ENCODE data around the gene MAPK11.

DNA sequence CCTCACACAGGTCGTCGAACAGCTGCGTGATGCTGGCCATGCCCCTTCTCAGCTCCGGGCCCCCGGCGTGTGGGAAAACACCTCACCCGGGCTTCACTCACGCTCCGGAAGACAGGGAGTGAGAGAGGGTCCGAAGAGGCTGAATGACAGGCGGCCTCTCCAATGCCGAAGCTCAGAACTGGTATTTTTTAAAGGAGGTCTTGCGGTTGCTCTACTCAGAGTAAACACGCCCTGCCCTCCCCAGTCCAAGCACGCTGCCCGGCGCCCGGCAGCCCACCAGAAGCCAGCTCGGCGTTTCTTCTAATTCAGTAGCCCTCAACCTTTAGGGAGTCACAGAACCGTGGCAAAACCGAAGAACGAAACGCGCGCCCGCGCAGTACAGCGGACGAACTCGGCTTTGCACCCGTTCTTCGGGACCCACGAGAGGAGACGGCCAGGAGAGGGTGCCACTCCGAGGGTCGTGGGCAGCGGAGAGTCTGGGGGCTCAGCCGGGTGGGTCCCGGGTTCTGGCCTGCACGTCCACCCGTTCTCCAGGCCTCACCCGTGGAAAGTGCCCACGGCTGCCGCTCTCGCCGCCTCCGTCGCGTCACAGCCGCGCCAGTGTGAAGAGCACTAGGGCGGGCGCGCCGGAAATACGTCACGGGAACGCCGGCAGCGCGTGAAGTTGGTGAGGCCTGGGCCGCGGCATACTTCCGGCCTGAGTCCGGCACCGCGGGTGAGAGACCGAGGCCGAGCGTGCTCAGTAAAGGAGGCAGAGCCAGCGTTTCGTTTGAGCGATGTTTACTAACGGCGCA is 25.6 kb downstream of the MAPK11 start, which contains the start of gene TUBGCP6:
- TF ChIP-seq, protein P1, sequence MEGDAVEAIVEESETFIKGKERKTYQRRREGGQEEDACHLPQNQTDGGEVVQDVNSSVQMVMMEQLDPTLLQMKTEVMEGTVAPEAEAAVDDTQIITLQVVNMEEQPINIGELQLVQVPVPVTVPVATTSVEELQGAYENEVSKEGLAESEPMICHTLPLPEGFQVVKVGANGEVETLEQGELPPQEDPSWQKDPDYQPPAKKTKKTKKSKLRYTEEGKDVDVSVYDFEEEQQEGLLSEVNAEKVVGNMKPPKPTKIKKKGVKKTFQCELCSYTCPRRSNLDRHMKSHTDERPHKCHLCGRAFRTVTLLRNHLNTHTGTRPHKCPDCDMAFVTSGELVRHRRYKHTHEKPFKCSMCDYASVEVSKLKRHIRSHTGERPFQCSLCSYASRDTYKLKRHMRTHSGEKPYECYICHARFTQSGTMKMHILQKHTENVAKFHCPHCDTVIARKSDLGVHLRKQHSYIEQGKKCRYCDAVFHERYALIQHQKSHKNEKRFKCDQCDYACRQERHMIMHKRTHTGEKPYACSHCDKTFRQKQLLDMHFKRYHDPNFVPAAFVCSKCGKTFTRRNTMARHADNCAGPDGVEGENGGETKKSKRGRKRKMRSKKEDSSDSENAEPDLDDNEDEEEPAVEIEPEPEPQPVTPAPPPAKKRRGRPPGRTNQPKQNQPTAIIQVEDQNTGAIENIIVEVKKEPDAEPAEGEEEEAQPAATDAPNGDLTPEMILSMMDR (conservative IDR thresholded peaks at IDR 0.05) = no peak; the same call in 1 of the 2 replicates
- TF ChIP-seq ZFX (IDR thresholded peaks at IDR 0.05) = peak; percentile 86
